Thymus (tissue), 11 donors: ENCODE data around the gene REP15. TPM values are rescaled to one million over a fixed set of nuclear protein-coding genes. Genes with fewer than 3 reads are reported as not detected.
A peak's percentile ranks its signal among the peaks of the same experiment; 100 is the strongest.

Source experiments
- DNase-seq, 9 donors: peaks; one replicate each; pipeline ENCODE4 v3.0.0-alpha.2; 2013; ENCODE audit warnings: low spot score in 9 of 9, low read depth in 6 of 9, missing footprints in 1 of 9
- H3K27ac ChIP-seq, 2 donors: one replicate each; pipeline ENCODE4 v1.5.1; 2013; ENCODE audit warnings: control low read depth in 1 of 2, low read depth in 1 of 2, low read length in 1 of 2, mild to moderate bottlenecking in 1 of 2, moderate library complexity in 1 of 2
- H3K27me3 ChIP-seq, 2 donors: one replicate each; pipeline ENCODE4 v1.5.1; 2013; ENCODE audit warnings: low read length in 1 of 2; ENCODE audit not compliant: control insufficient read depth in 2 of 2, insufficient read depth in 1 of 2
- H3K36me3 ChIP-seq, 2 donors: one replicate each; pipeline ENCODE4 v1.5.1; 2013; ENCODE audit warnings: low read length in 1 of 2, mild to moderate bottlenecking in 1 of 2, moderate library complexity in 1 of 2; ENCODE audit not compliant: control insufficient read depth in 2 of 2, insufficient read depth in 2 of 2
- H3K4me1 ChIP-seq, 2 donors: one replicate each; pipeline ENCODE4 v1.5.1; 2013; ENCODE audit warnings: low read length in 2 of 2; ENCODE audit not compliant: control insufficient read depth in 2 of 2, insufficient read depth in 2 of 2
- H3K4me3 ChIP-seq, 2 donors: one replicate each; pipeline ENCODE4 v1.5.1; 2013; ENCODE audit warnings: low read length in 2 of 2, control low read depth in 1 of 2, mild to moderate bottlenecking in 1 of 2
- H3K9me3 ChIP-seq, 2 donors: one replicate each; pipeline ENCODE4 v1.5.1; 2013; ENCODE audit warnings: low read length in 1 of 2, mild to moderate bottlenecking in 1 of 2; ENCODE audit not compliant: control insufficient read depth in 2 of 2, insufficient read depth in 1 of 2
- WGBS: extraction: QIAGEN DNeasy Blood & Tissue Kit; methylation state at CpG from one replicate; pipeline ENCODE4 v1.1.7; 2013; 5-methylcytosine and 5-hydroxymethylcytosine counted together
- polyA plus RNA-seq: library from polyadenylated mRNA; stranded (reverse); fragments of 200-250 nt; gene quantifications from one replicate; pipeline ENCODE4 v1.2.3, GENCODE V29; 2013
- total RNA-seq: library from RNA; stranded (reverse); fragments of 120-200 nt; gene quantifications from one replicate; pipeline ENCODE4 v1.2.4, GENCODE V29; 2013
- donor health status: healthy.

REP15 gene
- total and polyA plus RNA-seq, 2 donors, result 0.47 to 0.94 TPM

DNA sequence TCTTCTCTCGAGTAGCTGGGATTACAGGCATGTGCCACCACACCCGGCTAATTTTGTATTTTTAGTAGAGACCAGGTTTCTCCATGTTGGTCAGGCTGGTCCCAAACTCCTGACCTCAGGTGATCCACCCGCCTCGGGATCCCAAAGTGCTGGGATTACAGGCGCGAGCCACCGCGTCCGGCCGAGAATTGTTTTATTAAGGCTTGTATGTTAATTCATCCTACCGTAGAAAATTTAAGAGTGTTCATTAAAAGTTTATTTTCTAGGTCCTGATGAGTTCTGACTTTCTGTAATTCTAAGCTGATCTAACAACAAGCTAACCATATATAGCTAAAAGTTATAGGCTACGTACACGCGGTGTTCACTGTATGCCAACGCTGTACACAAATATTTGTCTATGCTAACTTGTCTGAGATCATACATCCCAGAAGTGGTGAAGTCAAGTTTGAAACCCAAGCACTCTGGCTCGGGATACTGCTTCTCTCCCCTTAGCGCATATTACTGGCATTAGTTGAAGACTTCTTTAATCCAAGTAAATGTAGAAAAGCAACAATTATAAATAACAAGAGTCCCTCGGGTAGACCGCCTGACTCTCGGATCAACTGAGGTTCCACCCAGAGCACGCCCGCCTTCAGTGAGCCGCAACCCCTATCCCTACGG is 13.8 kb downstream of the REP15 start:
- Histone ChIP-seq H3K4me3 (peak overlapping the region; percentile 70 to 92), H3K27ac (peak overlapping the region; percentile 72 to 89), H3K4me1 (peaks cover 0 to 4% of the 10 kb centered on the region in 2 donors), H3K27me3 (no peaks in the 10 kb centered on the region), H3K36me3 (peaks cover 0 to 8% of the 10 kb centered on the region in 2 donors), H3K9me3 (no peaks in the 10 kb centered on the region)
- DNase-seq, result peak in 2 of 9 donors; percentile 22 to 34
- 28% methylated on average over 24 of the region's 24 CpGs for WGBS

DNA sequence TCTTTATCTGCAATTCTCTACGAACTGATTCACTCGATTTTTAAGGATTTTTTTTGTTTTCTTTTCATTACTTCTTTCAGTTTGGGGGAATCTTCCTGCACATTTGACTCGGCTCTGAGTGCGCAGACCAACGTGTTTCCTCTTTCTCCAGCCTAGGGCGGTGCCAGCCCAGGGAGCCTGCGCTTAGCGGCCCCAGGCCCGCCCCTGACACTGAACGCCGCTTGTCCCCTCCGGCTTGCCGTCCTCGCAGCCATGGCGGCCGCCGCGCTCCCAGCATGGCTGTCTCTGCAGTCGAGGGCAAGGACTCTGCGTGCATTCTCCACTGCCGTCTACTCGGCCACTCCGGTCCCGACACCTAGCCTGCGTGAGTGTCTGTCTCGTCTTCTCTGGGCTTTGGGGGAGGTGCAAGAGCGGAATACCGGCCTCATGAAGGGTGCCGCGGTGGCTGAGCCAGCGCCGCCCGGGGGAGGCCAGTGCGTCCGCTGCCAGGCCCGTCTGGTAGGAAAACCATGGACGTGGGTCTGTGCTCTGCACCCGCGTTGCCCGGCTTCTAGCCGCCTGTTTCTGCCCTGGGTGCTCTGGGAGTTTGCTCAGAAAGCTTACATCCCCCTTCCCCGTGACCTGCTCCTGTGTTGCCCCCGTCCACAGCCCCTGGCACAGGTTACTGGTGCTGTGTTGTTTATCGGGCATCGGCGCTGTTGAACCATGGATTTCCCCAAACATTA is 14.5 kb downstream of the REP15 start, which contains the start of gene MRPS35:
Gene MRPS35 (plus strand): TSS at position 241 of the 725 bp plus-strand sequence. CDS start 12 bp downstream, at position 253.
- peak; percentile 78 to 95 (median 87) for DNase-seq
- peak within 1 kb of the TSS; percentile 72 to 89 for H3K27ac ChIP-seq
- H3K4me1 ChIP-seq, result peaks cover 0 to 4% of the 10 kb centered on the region in 2 donors
- H3K4me3 ChIP-seq, result peak within 1 kb of the TSS; percentile 70 to 92
- H3K9me3 ChIP-seq, result no peaks in the 10 kb centered on the region
- H3K36me3 ChIP-seq, result peaks cover 0 to 13% of the 10 kb centered on the region in 2 donors
- H3K27me3 ChIP-seq, result no peaks in the 10 kb centered on the region
- WGBS, result under 1% methylated on average over 46 of the region's 46 CpGs

GRCh38 chr12:27711317-27711682 is 15.1 kb downstream of the REP15 start:
- DNase-seq, result peak in 2 of 9 donors; percentile 4 to 8
- peaks cover 0 to 17% of the 10 kb centered on the region in 2 donors for H3K36me3 ChIP-seq
- peaks cover 0 to 4% of the 10 kb centered on the region in 2 donors for H3K4me1 ChIP-seq
- H3K27ac ChIP-seq, result peak overlapping the region in 1 of 2 donors; percentile 53
- WGBS, result 2% methylated on average over 11 of the region's 11 CpGs
- H3K27me3 ChIP-seq, result no peaks in the 10 kb centered on the region
- H3K4me3 ChIP-seq, result peak overlapping the region; percentile 70 to 92
- H3K9me3 ChIP-seq, result no peaks in the 10 kb centered on the region

DNA sequence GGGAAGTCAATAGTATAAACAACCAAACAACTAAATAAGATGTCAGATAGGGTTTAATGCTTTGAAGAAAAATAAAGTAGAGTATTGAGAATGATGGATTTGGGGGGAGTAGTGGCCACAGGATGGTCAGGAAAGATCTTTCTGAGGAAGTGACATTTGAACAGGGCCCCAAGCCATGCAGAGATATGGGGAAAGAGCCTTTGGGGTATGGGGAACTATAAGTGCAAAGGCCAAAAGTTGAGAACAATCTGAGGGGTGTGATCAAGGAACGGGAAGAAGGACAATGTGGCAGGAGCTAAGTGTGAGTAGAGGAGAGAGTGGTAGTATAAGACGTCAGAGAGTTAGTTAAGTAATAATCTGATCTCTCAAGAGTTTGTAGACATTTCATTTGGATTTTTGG is 15.7 kb downstream of the REP15 start:
- WGBS, result 96% methylated on average over 2 of the region's 2 CpGs
- DNase-seq, result no peak
- Histone ChIP-seq H3K9me3 (no peaks in the 10 kb centered on the region), H3K27me3 (no peaks in the 10 kb centered on the region), H3K4me3 (no peak overlapping the region), H3K4me1 (peaks cover 0 to 4% of the 10 kb centered on the region in 2 donors), H3K27ac (no peak overlapping the region), H3K36me3 (peaks cover 0 to 22% of the 10 kb centered on the region in 2 donors)

GRCh38 chr12:27723212-27723611 is 27.0 kb downstream of the REP15 start:
- no peak for DNase-seq
- no peaks in the 10 kb centered on the region for H3K9me3 ChIP-seq
- H3K27ac ChIP-seq, result no peak overlapping the region
- H3K4me1 ChIP-seq, result no peaks in the 10 kb centered on the region
- H3K4me3 ChIP-seq, result no peak overlapping the region
- WGBS, result 97% methylated on average over 1 of the region's 1 CpG
- H3K27me3 ChIP-seq, result no peaks in the 10 kb centered on the region
- peaks cover 10 to 48% of the 10 kb centered on the region in 2 donors for H3K36me3 ChIP-seq

DNA sequence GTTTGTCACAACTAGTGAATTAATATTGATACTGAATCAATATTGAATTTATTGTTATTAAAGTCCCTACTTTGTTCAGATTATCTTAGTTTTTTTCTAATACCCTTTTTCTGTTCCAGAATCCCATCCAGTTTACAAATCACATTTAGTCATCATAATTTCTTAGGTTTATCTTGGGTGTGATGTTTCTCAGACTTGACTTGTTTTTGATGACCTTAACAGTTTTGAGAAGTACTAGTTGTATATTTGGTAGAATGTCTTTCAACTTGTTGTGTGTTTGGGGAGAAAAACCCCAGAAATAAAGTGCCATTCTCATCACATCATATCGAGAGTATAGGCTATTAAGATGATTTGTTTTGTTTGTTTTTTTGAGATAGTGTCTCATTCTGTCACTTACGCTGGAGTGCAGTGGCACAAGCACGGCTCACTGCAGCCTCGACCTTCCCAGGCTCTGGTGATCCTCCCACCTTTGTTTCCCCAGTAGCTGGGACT is 33.9 kb downstream of the REP15 start:
- no peaks in the 10 kb centered on the region for H3K4me1 ChIP-seq
- WGBS, result 98% methylated on average over 4 of the region's 4 CpGs
- H3K27ac ChIP-seq, result no peak overlapping the region
- H3K9me3 ChIP-seq, result no peaks in the 10 kb centered on the region
- no peak for DNase-seq
- no peak overlapping the region for H3K4me3 ChIP-seq
- H3K27me3 ChIP-seq, result no peaks in the 10 kb centered on the region
- H3K36me3 ChIP-seq, result peaks cover 9 to 28% of the 10 kb centered on the region in 2 donors

DNA sequence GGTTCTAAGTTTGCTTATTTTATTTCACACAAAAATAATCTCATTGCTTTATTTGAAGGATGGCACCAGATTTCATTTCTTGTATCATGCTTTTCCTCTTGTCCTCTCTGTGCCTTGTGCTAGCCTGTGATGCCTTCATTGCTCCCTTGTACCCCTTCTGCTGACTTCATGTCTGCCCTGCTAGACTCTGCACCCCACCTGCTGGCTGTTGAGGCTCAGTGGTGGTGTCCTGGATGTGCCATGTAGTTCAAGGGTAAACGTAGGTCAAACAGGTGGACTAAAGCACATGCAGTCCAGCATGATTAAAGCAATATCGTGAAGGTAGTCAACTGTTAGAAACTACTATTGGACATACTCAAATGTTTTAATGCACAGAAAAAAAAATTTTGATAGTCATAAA is 36.0 kb downstream of the REP15 start:
- no peaks in the 10 kb centered on the region for H3K9me3 ChIP-seq
- H3K27me3 ChIP-seq, result no peaks in the 10 kb centered on the region
- no peak overlapping the region for H3K4me3 ChIP-seq
- H3K36me3 ChIP-seq, result peaks cover 8 to 20% of the 10 kb centered on the region in 2 donors
- DNase-seq, result peak in 1 of 9 donors; percentile 5
- WGBS, result 95% methylated on average over 2 of the region's 2 CpGs
- no peak overlapping the region for H3K27ac ChIP-seq
- H3K4me1 ChIP-seq, result no peaks in the 10 kb centered on the region

DNA sequence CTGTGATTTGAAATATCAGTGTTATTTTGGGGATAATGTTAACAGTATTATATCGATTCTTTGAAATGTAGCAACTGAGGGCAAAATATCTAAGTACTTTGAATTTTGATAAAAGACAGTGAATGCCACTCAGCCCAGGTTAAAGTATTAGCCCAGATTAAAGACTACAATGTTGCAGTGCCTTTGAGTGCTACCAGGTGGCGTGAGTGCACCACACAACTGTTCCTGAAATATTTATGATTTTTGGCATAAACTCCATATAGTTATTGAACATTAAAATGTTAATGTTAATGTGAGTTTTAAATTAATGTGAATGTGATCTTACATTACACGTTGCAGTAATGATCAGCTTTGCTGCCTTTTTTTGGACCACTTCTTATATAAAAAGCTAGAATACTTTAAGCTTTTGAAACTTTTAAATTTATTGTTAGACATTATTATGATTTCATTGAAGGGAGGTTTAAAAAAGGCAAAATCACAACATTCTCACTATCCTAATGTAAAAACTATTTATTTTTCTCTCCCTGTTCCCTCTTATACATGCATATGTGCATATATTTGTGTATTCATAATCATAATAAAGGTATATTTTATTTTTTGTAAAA is 36.9 kb downstream of the REP15 start:
- Histone ChIP-seq H3K27ac (no peak overlapping the region), H3K9me3 (no peaks in the 10 kb centered on the region), H3K4me1 (no peaks in the 10 kb centered on the region), H3K4me3 (no peak overlapping the region), H3K27me3 (no peaks in the 10 kb centered on the region), H3K36me3 (peaks cover 8 to 20% of the 10 kb centered on the region in 2 donors)
- DNase-seq, result peak in 6 of 9 donors; percentile 4 to 41 (median 7)
- WGBS, result 72% methylated on average over 3 of the region's 3 CpGs

- Histone ChIP-seq H3K36me3 (peaks cover 8 to 25% of the 10 kb centered on the region in 2 donors), H3K27ac (no peak overlapping the region), H3K9me3 (no peaks in the 10 kb centered on the region), H3K4me3 (no peak overlapping the region), H3K27me3 (no peaks in the 10 kb centered on the region), H3K4me1 (no peaks in the 10 kb centered on the region)
- WGBS, result 99% methylated on average over 1 of the region's 1 CpG
- DNase-seq, result no peak
Observed at GRCh38 chr12:27733791-27734190, 37.5 kb downstream of the REP15 start.
